Measurements from ENCODE around the gene WWTR1.

DNA sequence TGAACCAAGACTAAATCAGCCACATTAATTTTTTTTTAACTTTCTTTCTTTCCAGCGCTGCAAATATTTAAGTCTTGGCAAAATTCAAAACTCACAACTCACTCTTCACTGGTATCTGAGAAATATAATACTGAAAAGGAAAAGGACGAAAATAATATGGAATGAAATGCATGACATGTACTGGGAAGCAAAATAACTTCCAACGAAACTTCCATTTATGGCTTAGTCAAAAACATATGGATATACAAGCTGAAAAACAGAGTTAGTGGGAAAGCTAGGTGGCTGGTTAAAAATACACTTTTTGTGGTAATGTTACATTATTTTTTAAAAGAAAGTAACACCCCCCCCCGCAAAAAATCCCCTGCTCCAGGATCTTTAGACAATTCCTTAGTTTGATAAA, 97.2 kb downstream of the WWTR1 start:
- TF ChIP-seq, protein P1, sequence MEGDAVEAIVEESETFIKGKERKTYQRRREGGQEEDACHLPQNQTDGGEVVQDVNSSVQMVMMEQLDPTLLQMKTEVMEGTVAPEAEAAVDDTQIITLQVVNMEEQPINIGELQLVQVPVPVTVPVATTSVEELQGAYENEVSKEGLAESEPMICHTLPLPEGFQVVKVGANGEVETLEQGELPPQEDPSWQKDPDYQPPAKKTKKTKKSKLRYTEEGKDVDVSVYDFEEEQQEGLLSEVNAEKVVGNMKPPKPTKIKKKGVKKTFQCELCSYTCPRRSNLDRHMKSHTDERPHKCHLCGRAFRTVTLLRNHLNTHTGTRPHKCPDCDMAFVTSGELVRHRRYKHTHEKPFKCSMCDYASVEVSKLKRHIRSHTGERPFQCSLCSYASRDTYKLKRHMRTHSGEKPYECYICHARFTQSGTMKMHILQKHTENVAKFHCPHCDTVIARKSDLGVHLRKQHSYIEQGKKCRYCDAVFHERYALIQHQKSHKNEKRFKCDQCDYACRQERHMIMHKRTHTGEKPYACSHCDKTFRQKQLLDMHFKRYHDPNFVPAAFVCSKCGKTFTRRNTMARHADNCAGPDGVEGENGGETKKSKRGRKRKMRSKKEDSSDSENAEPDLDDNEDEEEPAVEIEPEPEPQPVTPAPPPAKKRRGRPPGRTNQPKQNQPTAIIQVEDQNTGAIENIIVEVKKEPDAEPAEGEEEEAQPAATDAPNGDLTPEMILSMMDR (IDR thresholded peaks at IDR 0.05): no peak
- no peak for TF ChIP-seq POLR2A (IDR thresholded peaks at IDR 0.05; ENCODE audit: low read length)
- no peak for TF ChIP-seq ESRRA (IDR thresholded peaks at IDR 0.05; ENCODE audit: borderline replicate concordance, low read length)
